GM23338 (cell line): ENCODE results near the gene NPM1. TPM values are rescaled to one million over a fixed set of nuclear protein-coding genes. Genes with fewer than 3 reads are reported as not detected.

ENCODE experiments used
- ATAC-seq: fragments of 200-7000 bp; cut with Tn5 transposase; 3 replicates; pipeline ENCODE4 v1.9.1; 2020
- DNase-seq: peaks from one replicate; pipeline ENCODE4 v3.0.0-alpha.2; 2015; ENCODE audit warnings: low spot score
- H2AFZ ChIP-seq: fragments of 200-600 bp; sonication (generic); 2 replicates; pipeline ENCODE4 v1.8.0; 2016; ENCODE audit warnings: antibody characterized with exemption, mild to moderate bottlenecking, moderate library complexity
- H3F3A ChIP-seq: fragments of 200-600 bp; sonication (generic); replicated peaks from 2 replicates; pipeline ENCODE4 v1.8.0; 2017; ENCODE audit warnings: antibody characterized with exemption, mixed run types, low read depth
- H3K27ac ChIP-seq: fragments of 200-600 bp; sonication (generic); 2 replicates; pipeline ENCODE4 v1.6.1; 2016; ENCODE audit warnings: low read depth
- H3K27me3 ChIP-seq: fragments of 200-600 bp; sonication (generic); 2 replicates; pipeline ENCODE4 v1.8.0; 2016; ENCODE audit warnings: mild to moderate bottlenecking, mixed run types, moderate library complexity; ENCODE audit not compliant: insufficient read depth
- H3K36me3 ChIP-seq: fragments of 200-600 bp; sonication (generic); 2 replicates; pipeline ENCODE4 v1.8.0; 2016; ENCODE audit warnings: mild to moderate bottlenecking; ENCODE audit not compliant: insufficient read depth
- H3K4me1 ChIP-seq: fragments of 200-600 bp; sonication (generic); 2 replicates; pipeline ENCODE4 v1.8.0; 2016; ENCODE audit warnings: mild to moderate bottlenecking, moderate library complexity; ENCODE audit not compliant: insufficient read depth
- H3K4me2 ChIP-seq: fragments of 200-600 bp; sonication (generic); 2 replicates; pipeline ENCODE4 v1.7.1; 2017; ENCODE audit warnings: mixed run types
- H3K4me3 ChIP-seq: fragments of 200-600 bp; sonication (generic); 2 replicates; pipeline ENCODE4 v1.6.1; 2016; ENCODE audit warnings: mixed run types
- H3K79me2 ChIP-seq: fragments of 200-600 bp; sonication (generic); replicated peaks from 2 replicates; pipeline ENCODE4 v1.8.0; 2017; ENCODE audit warnings: mild to moderate bottlenecking; ENCODE audit not compliant: insufficient read depth
- H3K9me2 ChIP-seq: fragments of 200-600 bp; sonication (generic); 2 replicates; pipeline ENCODE4 v1.8.0; 2017; ENCODE audit not compliant: insufficient read depth
- H4K20me1 ChIP-seq: fragments of 200-600 bp; sonication (generic); replicated peaks from 2 replicates; pipeline ENCODE4 v1.8.0; 2017; ENCODE audit warnings: mild to moderate bottlenecking; ENCODE audit not compliant: insufficient read depth
- H3K27ac Mint-ChIP-seq: 2 replicates; pipeline ENCODE4 v1.8.0; 2020; ENCODE audit warnings: inconsistent platforms, mild to moderate bottlenecking, moderate library complexity, mixed read lengths
- H3K27me3 Mint-ChIP-seq: 3 replicates; pipeline ENCODE4 v1.8.0; 2022; ENCODE audit warnings: low read depth, mild to moderate bottlenecking, moderate library complexity, mixed read lengths, inconsistent platforms; ENCODE audit not compliant: insufficient read depth, poor library complexity
- H3K36me3 Mint-ChIP-seq: 3 replicates; pipeline ENCODE4 v1.8.0; 2021; ENCODE audit warnings: low read depth, mild to moderate bottlenecking, inconsistent platforms, moderate library complexity, mixed read lengths
- H3K4me1 Mint-ChIP-seq: 3 replicates; pipeline ENCODE4 v1.8.0; 2020; ENCODE audit warnings: mild to moderate bottlenecking, inconsistent platforms, mixed read lengths
- H3K4me3 Mint-ChIP-seq: 3 replicates; pipeline ENCODE4 v1.8.0; 2021; ENCODE audit warnings: moderate library complexity, mild to moderate bottlenecking, inconsistent platforms, mixed read lengths
- H3K9me3 Mint-ChIP-seq: 3 replicates; pipeline ENCODE4 v1.8.0; 2020; ENCODE audit warnings: moderate library complexity, mild to moderate bottlenecking, inconsistent platforms, mixed read lengths
- CREB1 ChIP-seq: fragments of 250-450 bp; sonication (Bioruptor Pico); IDR thresholded peaks from 2 replicates; pipeline ENCODE4 v1.5.0; 2020; ENCODE audit warnings: low read depth, mild to moderate bottlenecking, moderate library complexity
- CTCF ChIP-seq, 2 experiments: fragments of 200-600 bp in 1 of 2; sonication (generic) in 1 of 2; conservative IDR thresholded peaks; 2 replicates each; pipeline versions ENCODE4 v1.5.1 to v1.6.1; 2016 to 2017; ENCODE audit warnings: antibody characterized with exemption in 2 of 2, low read depth in 2 of 2, mild to moderate bottlenecking in 2 of 2, moderate library complexity in 1 of 2
- ETS1 ChIP-seq: IDR thresholded peaks from 2 replicates; pipeline ENCODE4 v1.6.1; 2016; ENCODE audit warnings: antibody characterized with exemption
- EZH2 ChIP-seq: fragments of 200-600 bp; sonication (generic); IDR thresholded peaks from one replicate; pipeline ENCODE4 v1.8.0; 2017; ENCODE audit warnings: antibody characterized with exemption, mild to moderate bottlenecking, low read depth; ENCODE audit not compliant: unreplicated experiment
- EZH2phosphoT487 ChIP-seq: fragments of 200-600 bp; sonication (generic); IDR thresholded peaks from one replicate; pipeline ENCODE4 v1.8.1; 2018; ENCODE audit warnings: antibody characterized with exemption; ENCODE audit not compliant: unreplicated experiment
- JUNB ChIP-seq: IDR thresholded peaks from one replicate; pipeline ENCODE4 v1.6.1; 2016; ENCODE audit warnings: antibody characterized with exemption; ENCODE audit not compliant: unreplicated experiment
- NANOG ChIP-seq: IDR thresholded peaks from 2 replicates; pipeline ENCODE4 v1.6.1; 2016; ENCODE audit warnings: antibody characterized with exemption, borderline replicate concordance
- POLR2AphosphoS5 ChIP-seq: IDR thresholded peaks from 2 replicates; pipeline ENCODE4 v1.6.1; 2016; ENCODE audit warnings: antibody characterized with exemption, low read depth
- REST ChIP-seq: IDR thresholded peaks from one replicate; pipeline ENCODE4 v1.6.1; 2018; ENCODE audit warnings: antibody characterized with exemption; ENCODE audit not compliant: unreplicated experiment
- STAT1 ChIP-seq: IDR thresholded peaks from one replicate; pipeline ENCODE4 v1.6.1; 2016; ENCODE audit warnings: antibody characterized with exemption; ENCODE audit not compliant: unreplicated experiment
- ZNF114 ChIP-seq: fragments of 250-450 bp; sonication (Bioruptor Pico); IDR thresholded peaks from 2 replicates; pipeline ENCODE4 v1.5.0; 2020; ENCODE audit warnings: mild to moderate bottlenecking, moderate library complexity
- ZNF331 ChIP-seq: fragments of 250-450 bp; sonication (Bioruptor Pico); IDR thresholded peaks from 2 replicates; pipeline ENCODE4 v1.5.0; 2020; ENCODE audit warnings: low read depth, mild to moderate bottlenecking, moderate library complexity
- ZNF462 ChIP-seq: fragments of 250-450 bp; sonication (Bioruptor Pico); IDR thresholded peaks from 2 replicates; pipeline ENCODE4 v1.5.0; 2020; ENCODE audit warnings: mild to moderate bottlenecking, moderate library complexity
- polyA plus RNA-seq: library from polyadenylated mRNA; unstranded; fragments of >200 nt; fragmentation: Nextera tagmentation; extraction: Ambion mirVana; gene quantifications from 2 replicates; pipeline ENCODE4 v1.2.1, GENCODE V29; 2016
- total RNA-seq: library from RNA; depleted of rRNA; stranded (reverse); fragments of >200 nt; shearing (Covaris generic); gene quantifications from 2 replicates; pipeline ENCODE4 v1.2.3, GENCODE V29; 2014

The NPM1 gene
- total and polyA plus RNA-seq, 2 experiments from 2014 or later = 3,739 to 5,242 TPM

- H3K27ac Mint-ChIP-seq = no peak overlapping the region
- no peak overlapping the region for H3K27ac ChIP-seq
- peaks cover 41% of the 10 kb centered on the region for H3K27me3 Mint-ChIP-seq
- peaks cover 21% of the 10 kb centered on the region; the same call in 1 of the 2 replicates for H3K4me1 ChIP-seq
- no peaks in the 10 kb centered on the region for H3F3A ChIP-seq
- peaks cover 35% of the 10 kb centered on the region for H3K27me3 ChIP-seq
- peak overlapping the region; percentile 65; the same call in 1 of the 2 replicates for H3K4me2 ChIP-seq
- no peaks in the 10 kb centered on the region for H3K36me3 Mint-ChIP-seq
- H2AFZ ChIP-seq = no peak overlapping the region
- peaks cover 27% of the 10 kb centered on the region for H3K4me1 Mint-ChIP-seq
- H3K36me3 ChIP-seq = no peaks in the 10 kb centered on the region; the same call in 1 of the 2 replicates
- H3K79me2 ChIP-seq = no peaks in the 10 kb centered on the region
- DNase-seq (peak; percentile 52), ATAC-seq (peak; percentile 2; the same call in 1 of the 3 replicates)
- no peak overlapping the region for H3K4me3 Mint-ChIP-seq
- H3K4me3 ChIP-seq = no peak overlapping the region
- H3K9me2 ChIP-seq = no peaks in the 10 kb centered on the region
- H3K9me3 Mint-ChIP-seq = no peaks in the 10 kb centered on the region
- no peak for TF ChIP-seq STAT1
- TF ChIP-seq CTCF (conservative IDR thresholded peaks at IDR 0.05; ENCODE audit: low read depth in 2 of 2) = no peak
- TF ChIP-seq ZNF114 (CRISPR knock-in tag) = no peak
- TF ChIP-seq ZNF462 (CRISPR knock-in tag) = no peak
- no peak for TF ChIP-seq EZH2
- no peak for TF ChIP-seq ETS1
- TF ChIP-seq CREB1 (CRISPR knock-in tag) = no peak
- TF ChIP-seq JUNB = no peak
- no peak for TF ChIP-seq ZNF331 (CRISPR knock-in tag)
- no peak for TF ChIP-seq REST
- TF ChIP-seq NANOG = no peak
- TF ChIP-seq EZH2phosphoT487 = no peak
- no peak for TF ChIP-seq POLR2AphosphoS5
- H4K20me1 ChIP-seq = no peaks in the 10 kb centered on the region; the same call in 1 of the 2 replicates
Measured at GRCh38 chr5:171424726-171425125, 37.1 kb downstream of the NPM1 start.
